ENCODE results near the gene DCUN1D1. TPM values are rescaled to one million over a fixed set of nuclear protein-coding genes. Genes with fewer than 3 reads are reported as not detected.

DCUN1D1 gene
- total RNA-seq, 3 donors from 2014 or later (not counting 1 experiment from before 2014, with no cell fraction given) = 46.5 to 62.0 (median 51.7) TPM

GRCh38 chr3:182902236-182902635 is 78.1 kb downstream of the DCUN1D1 start:
- Mint-ChIP-seq H3K4me3 (no peak overlapping the region), H3K27me3 (ENCODE audit: low read depth in 2 of 2) (no peaks in the 10 kb centered on the region), H3K27ac (peak overlapping the region; percentile 3 to 26), H3K36me3 (peaks cover 13% of the 10 kb centered on the region), H3K9me3 (no peaks in the 10 kb centered on the region), H3K4me1 (peaks cover 0 to 13% of the 10 kb centered on the region in 2 donors)
- no peak for DNase-seq
- H3K4me1 ChIP-seq (ENCODE audit: control insufficient read depth, insufficient read depth, low read length) = no peaks in the 10 kb centered on the region
- WGBS (ENCODE audit: insufficient coverage) = 89% methylated on average over 2 of the region's 5 CpGs
- no peak for ATAC-seq
- no peaks in the 10 kb centered on the region for H3K9me3 ChIP-seq (ENCODE audit: control insufficient read depth, insufficient read depth, low read length)
- H3K27ac ChIP-seq (ENCODE audit: low read length) = no peak overlapping the region
- peaks cover 60% of the 10 kb centered on the region for H3K36me3 ChIP-seq (ENCODE audit: control insufficient read depth, insufficient read depth, low read length)
- TF ChIP-seq CTCF (IDR thresholded peaks at IDR 0.05) = no peak
- no peaks in the 10 kb centered on the region for H3K27me3 ChIP-seq (ENCODE audit: control insufficient read depth, insufficient read depth, low read length)
- no peak overlapping the region for H3K4me3 ChIP-seq (ENCODE audit: low read length)
- intact Hi-C loops (cut with micrococcal nuclease) = no loop called here

- Mint-ChIP-seq H3K27me3 (ENCODE audit: low read depth in 2 of 2) (no peaks in the 10 kb centered on the region), H3K27ac (peak overlapping the region; percentile 8 to 72), H3K9me3 (no peaks in the 10 kb centered on the region), H3K4me3 (no peak overlapping the region), H3K4me1 (peaks cover 11 to 19% of the 10 kb centered on the region in 2 donors), H3K36me3 (no peaks in the 10 kb centered on the region)
- no CpG with 5 or more reads among the region's 2 CpGs for WGBS (ENCODE audit: insufficient coverage)
- Histone ChIP-seq H3K27me3 (ENCODE audit: control insufficient read depth, insufficient read depth, low read length) (no peaks in the 10 kb centered on the region), H3K4me3 (ENCODE audit: low read length) (no peak overlapping the region), H3K36me3 (ENCODE audit: control insufficient read depth, insufficient read depth, low read length) (peaks cover 51% of the 10 kb centered on the region), H3K9me3 (ENCODE audit: control insufficient read depth, insufficient read depth, low read length) (no peaks in the 10 kb centered on the region), H3K4me1 (ENCODE audit: control insufficient read depth, insufficient read depth, low read length) (no peaks in the 10 kb centered on the region), H3K27ac (ENCODE audit: low read length) (no peak overlapping the region)
- intact Hi-C loops (cut with micrococcal nuclease) = no loop called here
- no peak for DNase-seq
- ATAC-seq = no peak
- no peak for TF ChIP-seq CTCF (IDR thresholded peaks at IDR 0.05)
Observed at GRCh38 chr3:182896553-182896952, 83.8 kb downstream of the DCUN1D1 start.

GRCh38 chr3:182895513-182896112 is 84.7 kb downstream of the DCUN1D1 start:
- no peak for DNase-seq
- WGBS (ENCODE audit: insufficient coverage) = 84% methylated on average over 8 of the region's 8 CpGs
- Mint-ChIP-seq H3K4me3 (no peak overlapping the region), H3K27me3 (ENCODE audit: low read depth in 2 of 2) (no peaks in the 10 kb centered on the region), H3K36me3 (no peaks in the 10 kb centered on the region), H3K9me3 (no peaks in the 10 kb centered on the region), H3K27ac (peak overlapping the region; percentile 8 to 72), H3K4me1 (peaks cover 11 to 19% of the 10 kb centered on the region in 2 donors)
- TF ChIP-seq CTCF (IDR thresholded peaks at IDR 0.05) = no peak
- no peak for ATAC-seq
- no peak overlapping the region for H3K4me3 ChIP-seq (ENCODE audit: low read length)
- intact Hi-C loops (cut with micrococcal nuclease) = no loop called here
- peaks cover 56% of the 10 kb centered on the region for H3K36me3 ChIP-seq (ENCODE audit: control insufficient read depth, insufficient read depth, low read length)
- no peak overlapping the region for H3K27ac ChIP-seq (ENCODE audit: low read length)
- no peaks in the 10 kb centered on the region for H3K9me3 ChIP-seq (ENCODE audit: control insufficient read depth, insufficient read depth, low read length)
- H3K27me3 ChIP-seq (ENCODE audit: control insufficient read depth, insufficient read depth, low read length) = no peaks in the 10 kb centered on the region
- H3K4me1 ChIP-seq (ENCODE audit: control insufficient read depth, insufficient read depth, low read length) = no peaks in the 10 kb centered on the region

GRCh38 chr3:182892226-182892625 is 88.1 kb downstream of the DCUN1D1 start:
- no peaks in the 10 kb centered on the region for H3K9me3 Mint-ChIP-seq
- H3K9me3 ChIP-seq (ENCODE audit: control insufficient read depth, insufficient read depth, low read length) = no peaks in the 10 kb centered on the region
- no peak overlapping the region for H3K4me3 ChIP-seq (ENCODE audit: low read length)
- peaks cover 48% of the 10 kb centered on the region for H3K36me3 ChIP-seq (ENCODE audit: control insufficient read depth, insufficient read depth, low read length)
- intact Hi-C loops (cut with micrococcal nuclease) = no loop called here
- no peaks in the 10 kb centered on the region for H3K4me1 ChIP-seq (ENCODE audit: control insufficient read depth, insufficient read depth, low read length)
- no peaks in the 10 kb centered on the region for H3K27me3 Mint-ChIP-seq (ENCODE audit: low read depth in 2 of 2)
- H3K4me3 Mint-ChIP-seq = no peak overlapping the region
- ATAC-seq (no peak), DNase-seq (no peak)
- H3K27me3 ChIP-seq (ENCODE audit: control insufficient read depth, insufficient read depth, low read length) = no peaks in the 10 kb centered on the region
- peaks cover 15 to 22% of the 10 kb centered on the region in 2 donors for H3K4me1 Mint-ChIP-seq
- no peak for TF ChIP-seq CTCF (IDR thresholded peaks at IDR 0.05)
- WGBS (ENCODE audit: insufficient coverage) = 97% methylated on average over 4 of the region's 4 CpGs
- no peak overlapping the region for H3K27ac ChIP-seq (ENCODE audit: low read length)
- peaks cover 7% of the 10 kb centered on the region for H3K36me3 Mint-ChIP-seq
- H3K27ac Mint-ChIP-seq = peak overlapping the region; percentile 2 to 52

All from natural killer cell (primary cell).